ENCODE data around the gene PPT1.

Gene PPT1

DNA sequence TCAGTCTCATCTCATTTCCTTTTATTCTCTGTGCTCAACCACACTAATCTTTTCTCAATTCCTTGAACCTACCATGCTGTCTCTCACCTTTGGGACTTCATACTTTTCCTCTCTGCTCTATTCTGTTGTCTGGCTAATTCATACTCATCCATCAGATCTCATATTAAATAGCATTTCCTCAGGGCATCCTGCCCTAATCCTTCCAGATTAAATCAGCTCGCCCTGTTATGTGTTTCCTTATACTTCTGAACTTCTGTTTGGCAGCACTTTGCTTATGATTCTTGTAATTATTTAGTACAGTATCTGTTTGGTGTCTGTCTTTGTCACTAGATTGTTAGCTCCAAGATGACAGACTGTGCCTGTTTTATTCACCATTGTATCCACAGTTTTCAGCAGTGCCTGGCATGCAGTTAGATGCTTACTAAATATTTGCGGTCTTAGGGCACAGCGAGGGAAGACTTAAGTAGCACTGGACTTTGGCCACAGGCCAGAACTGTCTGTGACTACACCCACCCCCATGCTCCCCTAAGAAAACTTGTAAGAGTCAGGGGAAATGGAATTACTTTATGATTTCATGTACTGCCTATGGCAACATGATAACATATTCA, 66.4 kb downstream of the PPT1 start:
- no peak for DNase-seq (ENCODE audit: low read depth)

DNA sequence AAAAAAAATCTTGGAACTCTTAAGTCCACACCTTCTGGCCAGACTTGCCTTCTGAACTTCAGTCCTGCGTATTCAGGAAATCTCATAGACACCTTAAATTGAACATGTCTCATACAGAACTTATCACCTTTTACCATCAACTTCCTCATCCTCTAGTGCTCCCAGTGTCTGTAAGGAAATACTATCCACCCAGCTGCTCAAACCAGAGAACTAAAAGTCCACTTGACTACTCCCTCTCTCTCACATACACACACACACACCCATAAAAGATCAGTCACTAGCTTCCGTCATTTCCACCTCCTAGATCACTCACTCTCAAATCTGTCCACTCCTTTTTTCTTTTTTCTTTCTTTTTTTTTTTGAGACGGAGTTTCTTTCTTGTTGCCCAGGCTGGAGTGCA, 67.4 kb downstream of the PPT1 start:
- no peak for DNase-seq (ENCODE audit: low read depth)

DNA sequence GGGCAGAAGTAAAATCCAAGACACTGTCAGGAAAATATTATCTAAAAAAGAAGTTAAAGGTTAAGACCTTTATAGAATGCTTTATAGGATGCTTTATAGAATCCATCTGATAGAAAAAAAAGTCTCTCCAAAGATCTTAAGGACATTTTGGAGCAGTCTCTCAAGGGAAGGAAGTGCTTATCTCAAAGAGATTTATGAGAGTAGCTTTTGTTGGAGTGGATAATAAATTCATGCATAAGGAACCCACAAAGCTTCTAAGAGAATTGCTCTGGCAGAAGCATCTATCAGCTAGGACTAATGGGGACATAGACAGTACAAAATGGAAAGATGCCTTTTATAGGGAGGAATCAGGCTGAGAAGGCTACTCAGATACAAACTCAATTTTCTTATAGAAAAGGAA, 69.4 kb downstream of the PPT1 start:
- no peak for DNase-seq (ENCODE audit: low read depth)

DNA sequence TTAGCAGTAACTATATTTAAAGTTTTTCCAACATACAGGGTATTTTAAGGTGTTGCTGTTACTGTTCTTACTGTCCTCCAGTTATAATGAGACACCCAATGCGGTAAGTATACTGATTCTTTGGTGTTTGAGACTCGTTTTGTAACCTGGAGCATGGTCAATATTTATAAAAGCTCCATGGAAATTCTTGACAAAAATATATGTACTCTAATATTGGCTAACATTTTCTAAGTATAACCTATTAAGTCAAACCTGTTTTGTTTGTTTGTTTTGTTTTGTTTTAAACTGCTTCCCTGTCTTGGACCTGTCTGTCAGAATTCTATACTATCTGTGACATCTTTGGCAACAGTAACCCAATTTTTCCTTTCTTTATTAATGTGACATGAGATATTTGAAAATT, 72.4 kb downstream of the PPT1 start:
- DNase-seq (ENCODE audit: low read depth) = no peak

DNA sequence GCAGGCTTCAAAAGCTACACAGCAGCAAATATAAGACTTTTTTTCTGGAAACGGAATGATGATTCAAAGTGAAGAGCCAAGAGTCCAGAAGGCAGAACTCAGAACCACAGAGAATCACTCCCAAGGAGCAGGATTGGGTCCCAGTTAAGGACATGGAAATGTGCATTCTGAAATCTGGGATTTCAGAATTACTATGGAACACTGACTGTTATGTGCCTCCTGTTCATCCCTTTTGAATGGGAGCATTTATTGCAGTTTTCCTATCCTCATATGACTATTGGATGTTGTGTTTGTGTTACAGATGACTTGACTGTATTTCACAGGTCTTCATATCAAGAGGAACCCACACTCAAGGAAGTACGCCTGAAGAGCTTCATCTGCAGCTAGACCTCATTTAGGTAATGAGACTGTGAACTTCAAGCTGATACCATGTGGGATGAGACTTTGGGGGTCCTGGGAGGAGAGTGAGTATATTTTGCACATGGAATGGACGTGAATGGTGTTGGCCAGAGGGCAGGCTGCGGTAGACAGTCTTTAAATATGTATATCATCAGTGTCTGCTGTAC, 73.6 kb downstream of the PPT1 start:
- no peak for DNase-seq (ENCODE audit: low read depth)
